ENCODE results near the gene LTA.

DNA sequence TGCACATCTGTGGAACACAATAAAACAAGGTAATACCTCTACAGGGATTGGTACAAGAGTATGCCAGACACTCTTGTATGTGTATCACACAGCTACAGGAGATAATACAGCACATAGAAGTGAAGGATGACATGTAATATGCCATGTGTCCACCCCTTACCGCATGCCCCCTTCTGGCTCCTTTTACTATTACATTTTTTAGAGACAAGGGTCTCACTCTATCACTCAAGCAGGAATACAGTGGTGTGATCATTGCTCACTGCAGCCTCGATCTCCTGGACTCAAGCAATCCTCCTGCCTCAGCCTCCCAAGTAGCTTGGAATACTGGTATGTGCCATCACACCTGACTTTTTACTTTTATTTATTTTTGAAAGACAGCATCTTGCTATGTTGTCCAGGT lies 24.9 kb downstream of the LTA start:
- no peak for TF ChIP-seq POLR2A (IDR thresholded peaks at IDR 0.05)
- TF ChIP-seq, protein P1, sequence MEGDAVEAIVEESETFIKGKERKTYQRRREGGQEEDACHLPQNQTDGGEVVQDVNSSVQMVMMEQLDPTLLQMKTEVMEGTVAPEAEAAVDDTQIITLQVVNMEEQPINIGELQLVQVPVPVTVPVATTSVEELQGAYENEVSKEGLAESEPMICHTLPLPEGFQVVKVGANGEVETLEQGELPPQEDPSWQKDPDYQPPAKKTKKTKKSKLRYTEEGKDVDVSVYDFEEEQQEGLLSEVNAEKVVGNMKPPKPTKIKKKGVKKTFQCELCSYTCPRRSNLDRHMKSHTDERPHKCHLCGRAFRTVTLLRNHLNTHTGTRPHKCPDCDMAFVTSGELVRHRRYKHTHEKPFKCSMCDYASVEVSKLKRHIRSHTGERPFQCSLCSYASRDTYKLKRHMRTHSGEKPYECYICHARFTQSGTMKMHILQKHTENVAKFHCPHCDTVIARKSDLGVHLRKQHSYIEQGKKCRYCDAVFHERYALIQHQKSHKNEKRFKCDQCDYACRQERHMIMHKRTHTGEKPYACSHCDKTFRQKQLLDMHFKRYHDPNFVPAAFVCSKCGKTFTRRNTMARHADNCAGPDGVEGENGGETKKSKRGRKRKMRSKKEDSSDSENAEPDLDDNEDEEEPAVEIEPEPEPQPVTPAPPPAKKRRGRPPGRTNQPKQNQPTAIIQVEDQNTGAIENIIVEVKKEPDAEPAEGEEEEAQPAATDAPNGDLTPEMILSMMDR (IDR thresholded peaks at IDR 0.05): peak in 2 of 3 experiments; percentile 23 to 36
